HuH-7.5 (cell line): Measurements from ENCODE around the gene EPHB1.

Experiments used
- DNase-seq: peaks from one replicate; pipeline ENCODE4 v3.0.0; 2011; ENCODE audit warnings: low spot score

Gene EPHB1

GRCh38 chr3:134794950-134795745, at the start of gene EPHB1:
Gene EPHB1, plus strand, starts transcription at chr3:134795260.
- peak; percentile 88 for DNase-seq

GRCh38 chr3:134748698-134749097, 46.4 kb upstream of the EPHB1 start:
- DNase-seq, result no peak

DNA sequence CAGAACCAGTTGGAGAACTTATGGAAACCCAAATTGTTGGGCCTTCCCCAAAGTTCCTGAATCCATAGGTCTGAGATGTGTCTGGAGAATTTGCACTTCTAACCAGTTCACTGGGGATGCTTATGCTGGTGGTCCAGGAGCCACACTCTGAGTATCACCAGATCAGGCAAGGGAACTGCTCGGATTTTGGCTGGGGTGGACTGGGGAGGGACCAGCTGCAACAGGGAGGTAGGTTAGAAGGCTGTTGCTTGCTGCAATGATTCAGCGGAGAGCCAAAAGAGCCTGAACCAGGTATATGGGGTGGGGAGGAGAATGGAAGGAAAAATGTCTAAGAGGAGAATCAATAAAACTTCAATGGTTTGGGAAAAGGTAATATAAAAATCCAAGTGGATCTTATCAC, 45.9 kb upstream of the EPHB1 start:
- DNase-seq, result no peak

GRCh38 chr3:134749802-134750553, 45.1 kb upstream of the EPHB1 start:
- no peak for DNase-seq

GRCh38 chr3:134751831-134752230, 43.2 kb upstream of the EPHB1 start:
- DNase-seq, result no peak

- no peak for DNase-seq
Measured at GRCh38 chr3:134752761-134753461, 42.1 kb upstream of the EPHB1 start.

DNA sequence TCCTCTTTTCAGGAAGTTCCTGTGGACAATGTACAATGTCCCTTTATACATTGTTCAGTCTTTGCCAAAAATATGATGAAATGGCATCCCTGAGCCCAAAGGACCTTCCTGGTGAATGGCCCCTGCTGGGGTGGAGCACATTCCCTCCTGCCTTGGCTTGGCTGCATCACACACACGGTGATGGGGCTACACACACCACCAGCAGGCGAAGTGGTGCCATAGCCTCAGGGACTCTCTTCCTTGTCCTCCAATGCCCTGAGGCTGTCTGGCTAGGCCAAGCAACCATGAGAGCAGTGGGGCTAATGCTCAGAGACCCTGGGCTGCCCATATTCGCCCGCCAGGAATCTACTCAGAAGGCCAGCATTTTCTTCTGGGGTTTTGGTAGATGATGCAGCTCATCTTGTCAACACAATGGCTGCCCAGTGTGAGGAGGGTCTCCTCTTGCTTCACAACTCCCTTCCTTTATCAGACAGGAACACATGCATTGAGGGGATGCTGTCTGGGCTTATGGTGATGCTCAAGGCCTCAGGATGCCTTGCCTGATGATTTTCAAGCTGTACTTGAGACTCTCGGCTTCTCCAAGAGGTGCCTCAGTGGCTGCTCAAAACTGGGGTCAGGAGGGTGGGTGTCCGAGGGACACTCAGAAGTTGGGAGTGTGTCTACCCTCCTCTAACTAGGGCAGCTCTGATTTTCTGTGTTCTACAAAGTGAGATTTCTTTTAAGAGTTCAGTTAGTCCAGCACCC, 40.9 kb upstream of the EPHB1 start:
- no peak for DNase-seq

GRCh38 chr3:134754768-134755559, 40.1 kb upstream of the EPHB1 start:
- DNase-seq, result peak; percentile 16

DNA sequence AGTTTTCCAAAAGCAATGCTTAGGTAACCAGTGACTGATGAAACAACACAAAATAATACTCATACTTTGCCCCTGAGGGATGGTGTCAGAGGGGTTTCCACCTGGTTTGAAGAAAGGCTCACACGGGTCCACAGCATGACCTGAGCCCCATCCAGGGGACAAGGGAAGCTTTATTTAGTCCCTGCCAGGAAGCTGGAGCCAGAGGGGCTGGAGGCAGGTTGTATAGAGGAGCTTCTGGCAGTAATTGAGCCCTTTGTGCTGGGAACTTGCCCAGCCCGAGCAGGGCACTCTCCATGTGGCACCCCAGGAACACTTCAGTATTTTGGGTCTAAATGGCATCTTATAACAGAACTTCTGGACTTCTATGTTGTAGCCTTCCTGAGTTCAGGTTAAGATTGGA, 39.2 kb upstream of the EPHB1 start:
- no peak for DNase-seq

- DNase-seq, result no peak
Measured at GRCh38 chr3:134757549-134758069, 37.5 kb upstream of the EPHB1 start.

DNA sequence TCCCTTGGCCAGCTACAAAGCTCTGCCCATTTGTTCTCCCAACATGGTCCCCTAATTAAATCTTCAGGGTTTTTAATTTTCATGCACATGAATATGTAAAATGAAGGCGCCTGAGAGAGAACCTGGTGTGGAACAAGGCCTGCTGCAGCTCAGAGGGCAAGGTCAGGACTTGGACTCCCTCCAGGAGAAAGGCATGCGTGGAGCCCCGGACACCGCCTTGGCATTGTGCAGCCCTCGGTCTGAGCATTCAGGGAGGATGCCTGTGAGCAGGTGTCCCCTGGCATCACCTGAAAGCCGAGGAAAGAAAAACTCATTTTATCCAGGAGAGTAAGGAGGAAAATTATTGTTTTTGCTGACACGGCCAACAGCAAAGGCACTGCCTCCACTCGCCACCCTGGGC, 33.8 kb upstream of the EPHB1 start:
- DNase-seq, result no peak

GRCh38 chr3:134762016-134762415, 33.0 kb upstream of the EPHB1 start:
- DNase-seq, result no peak

GRCh38 chr3:134765468-134765867, 29.6 kb upstream of the EPHB1 start:
- no peak for DNase-seq

DNA sequence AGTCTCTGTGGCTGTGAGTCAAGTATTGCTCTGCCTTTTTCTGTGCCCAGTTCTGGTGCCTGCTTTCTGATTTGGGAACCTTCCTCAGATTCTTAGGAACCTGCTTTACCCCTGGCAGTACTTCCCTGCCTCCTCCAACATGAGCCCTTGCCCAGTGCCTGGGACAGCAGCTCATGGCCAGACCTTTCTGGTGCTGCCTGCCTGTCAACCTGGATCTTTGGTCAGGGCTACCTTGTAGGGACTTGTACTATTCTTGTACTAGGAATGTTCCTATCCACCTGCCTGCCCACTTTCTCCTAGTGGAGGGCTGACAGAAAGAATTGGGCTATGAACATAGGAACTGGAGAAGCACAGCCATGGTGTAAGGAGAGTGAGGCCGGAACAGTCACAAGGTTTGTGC, 28.8 kb upstream of the EPHB1 start:
- no peak for DNase-seq

GRCh38 chr3:134768116-134768515, 26.9 kb upstream of the EPHB1 start:
- no peak for DNase-seq

GRCh38 chr3:134768837-134769236, 26.2 kb upstream of the EPHB1 start:
- no peak for DNase-seq

DNA sequence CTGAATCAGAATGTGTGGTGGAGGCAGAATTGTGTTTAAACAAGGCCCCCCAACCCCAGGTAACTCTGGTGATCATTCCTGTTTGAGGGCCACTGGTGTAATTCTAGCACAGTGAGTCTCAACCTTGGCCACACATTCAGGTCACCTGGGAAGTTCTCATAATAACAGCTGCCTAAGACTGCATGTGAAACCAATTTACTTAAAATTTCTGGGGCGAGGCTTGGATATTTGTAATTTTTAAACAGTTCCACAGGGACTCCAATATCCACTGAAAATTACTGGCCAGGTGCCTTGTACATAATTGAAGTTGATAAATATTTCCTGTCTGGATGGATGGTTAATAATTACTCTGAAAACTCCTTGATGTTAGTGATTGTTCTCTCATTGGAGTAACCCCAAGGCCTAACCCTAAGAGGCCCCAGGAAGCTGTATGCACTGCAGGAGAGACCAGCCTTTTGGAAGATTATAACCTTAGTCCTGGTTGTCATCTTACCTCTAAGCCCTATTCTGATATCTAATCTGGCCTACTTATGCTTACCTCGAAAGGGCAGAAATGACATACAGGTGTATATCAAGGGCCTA, 25.7 kb upstream of the EPHB1 start:
- DNase-seq, result no peak

DNA sequence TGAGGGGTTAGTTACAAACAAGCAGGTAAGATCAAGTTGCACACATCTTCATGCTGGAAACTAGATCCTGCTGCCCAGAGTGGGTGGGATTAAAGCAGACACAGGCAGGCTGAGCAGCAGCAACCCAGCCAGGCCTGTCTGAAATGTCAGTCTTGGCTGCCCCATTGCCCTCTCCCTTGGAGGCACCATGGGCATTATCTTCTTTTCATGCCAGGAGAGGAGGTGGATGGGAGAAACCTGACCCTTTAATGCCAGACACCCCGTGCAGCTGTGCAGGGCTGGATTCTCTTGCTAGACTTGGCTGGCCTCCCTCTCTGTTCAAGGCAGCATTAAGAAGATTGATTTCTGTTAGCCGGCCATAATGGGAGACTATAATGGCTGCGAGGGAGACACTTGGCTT, 23.0 kb upstream of the EPHB1 start:
- no peak for DNase-seq

DNA sequence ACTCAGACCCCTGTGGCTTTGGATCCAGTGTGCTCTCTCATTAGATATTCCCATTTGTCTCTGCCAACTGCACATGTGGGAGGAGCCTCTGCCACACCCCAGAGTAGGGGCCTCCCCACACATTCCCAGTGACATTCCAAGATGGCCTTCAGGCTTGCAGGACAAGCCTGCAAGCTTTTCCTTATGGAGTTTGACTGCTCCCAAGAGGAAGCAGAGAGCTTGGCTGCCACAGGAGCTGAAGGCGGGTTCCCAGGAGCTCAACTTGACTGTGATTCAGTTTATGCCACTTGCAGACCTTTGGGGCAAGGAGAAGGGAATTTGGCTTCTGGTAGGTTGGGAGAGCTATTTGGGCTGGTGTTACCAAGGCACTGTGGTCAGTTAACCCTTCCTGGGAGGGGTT, 22.5 kb upstream of the EPHB1 start:
- DNase-seq, result no peak

DNA sequence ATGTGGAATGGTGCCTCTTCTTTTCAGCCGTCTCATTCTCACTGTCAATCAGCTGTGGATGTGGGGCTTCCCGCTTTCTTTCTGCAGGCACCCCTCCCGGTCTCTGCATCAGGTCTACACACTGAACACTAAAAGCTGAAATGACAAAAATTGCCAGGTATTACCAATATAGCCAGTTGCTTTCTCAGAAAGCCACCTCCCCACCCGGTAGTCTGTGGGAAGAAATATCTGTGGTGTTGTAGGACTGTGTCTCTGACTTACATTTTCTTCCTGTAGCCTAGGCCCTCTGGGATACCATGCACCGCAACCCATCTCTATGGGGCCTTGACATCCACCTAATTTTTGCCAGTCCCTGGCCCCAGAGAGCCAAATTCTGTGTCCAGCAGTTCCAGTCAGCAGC, 19.2 kb upstream of the EPHB1 start:
- DNase-seq, result no peak

GRCh38 chr3:134776518-134776917, 18.5 kb upstream of the EPHB1 start:
- DNase-seq, result no peak
